Activated CD4-positive, alpha-beta T cell treated with anti-CD3 and anti-CD28 coated beads, Interleukin-2, Interleukin-6, amounts not matched to agents 100 ng/mL and 50 ng/mL, durations not matched to agents 16 hours and 8 hours (primary cell): ENCODE data around the gene CBLC.

Experiments
- DNase-seq: peaks from one replicate; pipeline ENCODE4 v3.0.0-alpha.2; 2020

Gene CBLC, protein sequence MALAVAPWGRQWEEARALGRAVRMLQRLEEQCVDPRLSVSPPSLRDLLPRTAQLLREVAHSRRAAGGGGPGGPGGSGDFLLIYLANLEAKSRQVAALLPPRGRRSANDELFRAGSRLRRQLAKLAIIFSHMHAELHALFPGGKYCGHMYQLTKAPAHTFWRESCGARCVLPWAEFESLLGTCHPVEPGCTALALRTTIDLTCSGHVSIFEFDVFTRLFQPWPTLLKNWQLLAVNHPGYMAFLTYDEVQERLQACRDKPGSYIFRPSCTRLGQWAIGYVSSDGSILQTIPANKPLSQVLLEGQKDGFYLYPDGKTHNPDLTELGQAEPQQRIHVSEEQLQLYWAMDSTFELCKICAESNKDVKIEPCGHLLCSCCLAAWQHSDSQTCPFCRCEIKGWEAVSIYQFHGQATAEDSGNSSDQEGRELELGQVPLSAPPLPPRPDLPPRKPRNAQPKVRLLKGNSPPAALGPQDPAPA

DNA sequence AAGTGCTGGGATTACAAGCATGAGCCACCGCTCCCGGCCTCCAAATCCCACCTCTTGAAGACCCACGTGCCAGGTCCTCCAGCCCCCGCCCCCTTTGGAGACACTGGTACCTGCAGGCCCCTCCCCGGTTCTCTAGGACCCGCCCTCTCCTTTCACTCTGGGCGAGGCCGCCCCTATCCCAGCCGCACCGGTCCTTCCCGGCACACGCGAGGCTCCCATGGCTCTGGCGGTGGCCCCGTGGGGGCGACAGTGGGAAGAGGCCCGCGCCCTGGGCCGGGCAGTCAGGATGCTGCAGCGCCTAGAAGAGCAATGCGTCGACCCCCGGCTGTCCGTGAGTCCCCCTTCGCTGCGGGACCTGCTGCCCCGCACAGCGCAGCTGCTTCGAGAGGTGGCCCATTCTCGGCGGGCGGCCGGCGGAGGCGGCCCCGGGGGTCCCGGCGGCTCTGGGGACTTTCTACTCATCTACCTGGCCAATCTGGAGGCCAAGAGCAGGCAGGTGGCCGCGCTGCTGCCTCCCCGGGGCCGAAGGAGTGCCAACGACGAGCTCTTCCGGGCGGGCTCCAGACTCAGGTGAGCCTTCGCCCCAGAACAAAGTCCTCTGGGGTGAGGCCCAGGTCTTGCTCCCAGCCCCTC, at the start of gene CBLC:
TSS of gene CBLC (plus strand) at position 176 of the 633 bp plus-strand sequence. CDS start at position 218, 42 bp downstream.
- DNase-seq: no peak

DNA sequence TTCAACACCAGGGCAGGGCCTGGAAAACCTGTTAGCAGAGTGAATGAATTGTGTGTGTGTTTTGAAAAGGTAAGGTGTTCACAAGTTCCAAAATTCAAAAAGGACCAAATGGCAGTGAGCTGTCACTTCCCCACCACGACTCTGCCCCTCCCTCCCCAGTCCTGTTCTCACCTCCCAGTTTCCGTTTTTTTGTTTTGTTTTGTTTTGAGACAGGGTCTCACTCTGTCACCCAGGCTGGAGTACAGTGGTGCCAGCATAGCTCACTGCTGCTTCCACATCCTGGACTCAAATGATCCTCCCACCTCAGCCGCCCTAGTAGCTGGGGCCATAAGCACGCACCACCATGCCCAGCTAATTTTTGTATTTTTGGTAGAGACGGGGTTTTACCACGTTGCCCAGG, 49.5 kb upstream of the CBLC start:
- peak; percentile 33 for DNase-seq

DNA sequence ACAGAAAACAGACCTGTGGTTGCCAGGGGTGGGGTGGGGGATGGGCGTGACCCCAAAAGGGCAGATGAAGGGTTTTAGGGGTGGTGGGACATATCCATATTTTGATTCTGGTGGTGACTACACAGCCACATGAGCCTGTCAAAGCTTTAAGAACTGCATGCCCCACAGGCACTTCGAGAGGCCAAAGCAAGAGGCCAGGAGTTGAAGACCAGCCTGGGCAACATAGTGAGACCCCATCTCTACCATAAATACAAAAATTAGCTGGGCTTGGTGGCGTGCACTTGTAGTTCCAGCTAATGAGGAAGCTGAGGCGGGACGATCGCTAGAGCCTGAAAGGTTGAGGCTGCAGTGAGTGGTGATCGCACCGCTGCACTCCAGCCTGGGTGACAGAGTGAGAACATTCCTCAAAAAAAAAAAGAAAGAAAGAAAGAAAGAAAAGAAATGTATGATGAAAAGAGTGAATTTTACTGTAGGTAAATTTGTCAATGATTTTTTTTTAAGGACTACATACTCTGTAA, 48.1 kb upstream of the CBLC start:
- no peak for DNase-seq

DNA sequence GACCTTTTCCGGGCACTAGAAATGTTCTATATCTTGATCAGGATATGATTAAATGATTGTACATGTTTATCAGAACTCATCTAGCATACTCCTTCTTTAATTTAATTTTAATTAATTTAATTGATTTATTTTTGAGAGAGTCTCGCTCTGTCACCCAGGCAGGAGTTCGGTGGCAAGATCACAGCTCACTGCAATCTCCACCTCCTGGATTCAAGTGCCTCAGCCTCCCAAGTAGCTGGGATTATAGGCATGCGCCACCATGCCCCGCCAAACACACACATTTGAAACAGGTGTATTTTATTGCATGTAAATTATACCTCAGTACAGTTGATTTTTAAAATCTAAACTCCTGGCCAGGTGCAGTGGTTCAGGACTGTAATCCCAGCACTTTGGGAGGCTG, 46.6 kb upstream of the CBLC start:
- DNase-seq: no peak

DNA sequence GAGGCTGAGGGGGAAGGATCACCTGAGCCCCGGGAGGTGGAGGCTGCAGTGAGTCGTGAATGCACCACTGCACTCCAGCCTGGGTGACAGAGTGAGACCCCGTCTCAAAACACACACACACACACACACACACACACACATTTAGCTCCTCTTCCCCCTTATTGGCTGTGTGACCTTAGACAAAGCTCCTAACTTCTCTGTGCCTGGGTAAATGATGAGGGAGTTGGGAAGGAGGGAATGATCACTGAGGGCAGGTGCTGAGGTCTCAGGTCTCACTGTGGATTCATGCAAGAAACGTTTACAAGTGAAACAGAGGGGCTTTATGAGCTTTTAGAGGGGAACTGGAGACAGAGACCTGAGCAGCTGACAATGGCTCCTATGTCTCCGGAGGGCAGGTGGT, 46.1 kb upstream of the CBLC start:
- DNase-seq: no peak

DNA sequence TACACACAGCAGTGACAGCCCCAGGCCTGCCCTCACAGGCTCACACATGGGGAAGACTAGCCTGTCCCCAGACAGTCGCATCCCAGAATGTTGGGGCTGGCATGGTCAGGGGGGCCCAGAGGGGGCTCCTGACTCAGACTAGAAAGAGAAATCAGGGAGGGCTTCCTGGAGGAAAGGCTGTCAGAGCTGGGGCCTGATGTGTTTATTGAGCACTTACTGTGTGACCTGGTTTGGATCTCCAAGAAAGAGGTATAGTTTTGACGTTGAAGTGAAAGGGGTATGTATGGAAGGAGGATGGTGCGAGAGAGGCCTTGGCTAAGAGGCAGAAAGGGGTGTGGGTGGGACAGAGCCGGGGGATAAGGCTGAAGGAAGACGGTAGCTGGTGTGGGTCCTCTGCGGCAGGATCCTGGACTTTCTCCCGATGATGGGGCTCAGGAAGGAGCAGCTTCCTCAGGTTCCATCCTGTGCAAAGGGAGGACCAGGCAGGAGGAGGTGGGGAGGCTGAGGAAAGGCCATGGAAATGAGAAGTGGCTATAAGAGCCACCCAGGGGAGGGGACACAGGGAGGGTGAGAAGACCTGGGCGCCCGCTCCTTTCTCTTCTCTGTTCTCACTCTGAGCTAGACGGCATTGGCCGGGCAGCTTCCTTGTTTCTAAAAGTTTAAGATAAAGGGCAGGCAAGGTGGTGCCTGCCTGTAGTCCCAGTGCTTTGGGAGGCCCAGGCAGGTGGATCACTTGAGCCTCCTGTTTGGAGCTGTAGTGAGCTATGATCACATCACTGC, 45.3 kb upstream of the CBLC start:
- no peak for DNase-seq

DNA sequence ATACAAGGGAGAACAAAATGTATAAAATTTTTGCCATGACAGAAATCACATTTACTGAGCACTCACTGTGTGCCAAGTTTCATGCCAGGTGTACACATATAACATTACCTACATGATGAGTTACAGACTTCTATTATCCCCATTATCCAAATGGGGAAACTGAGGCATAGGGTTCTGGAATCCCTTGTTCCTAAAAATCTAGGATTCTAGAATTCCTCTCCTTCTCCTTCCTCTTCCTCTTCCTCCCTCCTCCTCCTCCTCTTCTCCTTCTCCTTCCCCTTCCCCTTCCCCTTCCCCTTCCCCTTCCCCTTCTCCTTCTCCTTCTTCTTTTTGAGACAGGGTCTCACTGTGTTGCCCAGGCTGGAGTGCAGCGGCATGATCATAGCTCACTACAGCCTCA, 43.3 kb upstream of the CBLC start:
- DNase-seq: no peak

DNA sequence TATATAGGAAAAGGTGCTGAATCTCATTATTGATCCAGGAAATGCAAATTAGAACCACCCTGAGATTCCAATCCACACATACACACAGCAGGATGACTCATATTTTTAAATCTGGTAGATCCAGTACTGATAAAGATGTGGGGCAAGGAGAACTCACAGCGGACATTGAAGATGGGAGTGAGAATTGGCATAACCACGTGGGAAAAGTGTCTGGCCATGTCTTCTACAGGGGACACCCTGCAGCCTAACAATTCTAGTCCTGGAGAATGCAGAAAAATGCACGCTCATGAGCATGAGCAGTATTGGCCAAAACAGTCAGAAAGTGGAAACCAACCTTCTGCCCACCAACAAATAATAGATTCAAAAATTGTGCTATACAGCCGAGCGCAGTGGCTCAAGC, 42.7 kb upstream of the CBLC start:
- DNase-seq: no peak

DNA sequence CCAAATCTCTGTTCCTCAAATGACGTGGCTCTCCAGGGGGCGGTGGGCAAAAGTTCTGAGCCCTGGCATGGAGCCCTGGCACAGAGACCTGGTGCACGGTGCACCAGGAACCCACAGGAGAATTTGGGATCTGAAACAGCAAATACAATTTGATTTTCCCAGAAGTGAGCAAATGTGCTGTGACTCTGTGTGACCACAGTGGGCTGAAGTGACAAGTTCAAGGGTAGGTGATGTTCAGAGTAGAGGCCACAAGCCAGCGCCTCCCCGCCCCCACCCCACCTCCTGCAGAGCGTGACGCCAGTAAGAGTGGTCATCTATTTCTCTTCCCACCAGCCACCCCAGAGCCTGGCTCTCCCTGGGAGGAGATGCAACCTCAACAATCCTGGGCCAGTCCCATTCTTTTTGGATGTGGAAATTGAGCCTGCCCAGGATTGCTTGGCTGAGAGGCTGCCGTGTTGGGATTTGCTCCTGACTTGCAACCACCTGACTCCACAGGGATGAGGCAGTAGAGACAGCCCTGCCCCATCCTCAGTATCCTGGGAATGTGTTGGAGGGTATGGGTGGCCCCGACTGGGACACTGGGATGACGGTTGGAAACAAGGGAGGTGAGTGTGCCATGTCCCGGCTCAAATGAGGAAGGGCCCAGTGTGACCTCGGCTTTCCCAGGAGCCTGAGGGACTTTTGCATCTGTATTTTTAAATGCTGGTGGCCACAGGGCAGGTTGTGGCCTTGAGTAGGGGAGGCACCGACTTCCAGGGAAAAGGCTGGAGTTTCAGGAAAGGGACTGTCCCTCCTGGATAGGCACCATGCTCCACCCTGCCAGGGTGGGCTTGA, 40.2 kb upstream of the CBLC start:
- no peak for DNase-seq

DNA sequence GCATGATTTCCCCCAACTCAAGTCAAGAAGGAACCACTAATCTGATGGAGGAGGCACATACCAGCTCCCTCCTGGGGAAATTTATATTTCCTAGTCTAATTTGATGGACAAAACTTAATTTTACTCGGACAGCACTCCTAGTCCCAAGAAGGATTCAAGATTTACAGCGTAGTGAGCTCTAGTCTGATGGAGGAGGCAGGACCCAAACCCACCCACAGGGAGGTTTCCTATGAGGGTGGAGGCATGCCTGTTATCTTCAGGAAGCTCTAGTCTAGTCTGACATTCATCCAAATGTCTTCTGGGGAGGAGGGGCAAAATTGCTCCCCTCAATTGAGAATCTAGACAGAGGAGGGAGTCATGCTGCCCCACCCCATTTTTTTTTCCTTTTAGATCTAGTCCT, 39.6 kb upstream of the CBLC start:
- DNase-seq: no peak

DNA sequence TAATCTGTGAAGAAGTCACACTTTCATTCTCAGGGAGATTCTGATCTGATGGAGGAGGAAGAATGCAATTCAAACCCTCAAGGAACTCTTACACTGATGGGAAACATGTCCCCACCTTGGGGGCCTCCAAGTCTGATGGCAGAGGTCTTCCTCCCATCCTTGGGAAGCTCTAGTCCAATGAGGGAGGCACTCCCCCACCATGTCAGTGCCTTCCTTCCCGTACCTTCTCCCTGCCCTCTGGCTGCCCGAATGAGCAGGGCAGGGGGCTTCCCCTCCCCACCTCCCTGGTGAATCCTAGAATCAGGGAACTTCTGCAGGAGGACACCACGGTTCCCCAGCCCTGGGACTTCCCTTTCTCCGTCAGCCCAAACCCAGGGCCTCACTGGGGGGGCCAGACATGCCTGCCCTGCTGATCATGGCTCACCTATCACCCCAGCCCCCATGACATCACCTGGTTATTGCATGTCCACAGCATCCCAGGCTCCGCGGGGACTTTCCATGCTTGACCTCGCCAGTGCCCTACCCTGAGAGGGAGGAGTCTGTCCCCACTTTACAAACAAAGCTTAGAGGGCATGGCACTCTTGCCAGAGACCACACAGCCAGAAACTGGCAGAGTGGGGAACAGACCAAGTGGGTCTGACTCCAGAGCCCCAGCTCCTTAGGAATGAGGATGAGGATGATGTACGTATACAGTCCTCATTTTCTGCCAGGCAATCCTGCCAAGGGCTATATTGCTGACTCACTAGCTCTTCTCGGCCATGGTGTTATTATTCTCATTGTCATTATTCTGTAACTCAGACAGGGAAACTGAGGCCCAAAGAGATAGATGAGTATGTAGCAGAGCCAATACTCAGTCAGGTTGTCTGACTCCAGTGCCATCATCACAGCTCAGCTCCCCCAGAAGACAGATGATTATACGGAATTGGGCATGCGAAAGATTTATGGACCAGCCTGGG, 38.8 kb upstream of the CBLC start:
- DNase-seq: no peak

DNA sequence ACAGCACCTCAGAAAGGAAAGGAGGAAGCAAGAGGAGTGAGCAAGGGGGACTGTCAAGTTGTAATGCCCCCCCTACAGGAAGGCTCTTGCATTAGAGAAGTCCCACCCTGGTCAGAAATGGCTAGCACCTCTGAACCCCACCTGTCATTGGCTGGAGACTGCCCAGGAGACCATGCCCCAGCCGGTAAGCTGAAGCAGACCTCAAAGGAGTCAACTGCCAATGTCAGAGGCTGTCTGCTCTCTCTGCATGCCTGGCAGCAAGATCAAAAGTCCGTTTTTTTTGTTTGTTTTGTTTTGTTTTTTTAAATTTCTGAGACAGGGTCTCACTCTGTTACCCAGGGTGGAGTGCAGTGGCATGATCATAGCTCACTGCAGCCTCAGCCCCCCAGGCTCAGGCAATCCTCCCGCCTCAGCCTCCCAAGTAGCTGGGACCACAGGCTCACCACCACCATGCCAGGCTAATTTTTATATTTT, 37.3 kb upstream of the CBLC start:
- no peak for DNase-seq

DNA sequence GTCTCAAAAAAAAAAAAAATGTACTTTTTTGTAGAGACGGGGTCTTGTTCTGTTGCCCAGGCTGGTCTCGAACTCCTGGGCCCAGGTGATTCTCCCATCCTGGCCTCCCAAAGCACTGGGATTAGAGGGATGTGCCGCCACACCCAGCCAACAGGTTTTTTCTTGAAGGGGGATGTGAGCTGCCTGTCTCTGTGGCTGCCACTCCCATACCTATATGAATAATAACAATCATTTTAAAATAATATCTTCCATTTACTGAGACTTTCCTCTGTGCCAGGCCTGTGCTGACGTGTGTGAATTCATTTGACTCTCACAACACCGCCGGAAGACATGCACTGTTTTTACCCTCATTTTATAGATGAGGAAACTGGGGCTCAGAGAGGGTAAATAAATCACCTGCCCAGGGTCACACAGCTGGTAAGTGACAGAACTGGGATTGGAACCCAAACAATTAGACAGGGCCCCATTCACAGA, 36.4 kb upstream of the CBLC start:
- no peak for DNase-seq

DNA sequence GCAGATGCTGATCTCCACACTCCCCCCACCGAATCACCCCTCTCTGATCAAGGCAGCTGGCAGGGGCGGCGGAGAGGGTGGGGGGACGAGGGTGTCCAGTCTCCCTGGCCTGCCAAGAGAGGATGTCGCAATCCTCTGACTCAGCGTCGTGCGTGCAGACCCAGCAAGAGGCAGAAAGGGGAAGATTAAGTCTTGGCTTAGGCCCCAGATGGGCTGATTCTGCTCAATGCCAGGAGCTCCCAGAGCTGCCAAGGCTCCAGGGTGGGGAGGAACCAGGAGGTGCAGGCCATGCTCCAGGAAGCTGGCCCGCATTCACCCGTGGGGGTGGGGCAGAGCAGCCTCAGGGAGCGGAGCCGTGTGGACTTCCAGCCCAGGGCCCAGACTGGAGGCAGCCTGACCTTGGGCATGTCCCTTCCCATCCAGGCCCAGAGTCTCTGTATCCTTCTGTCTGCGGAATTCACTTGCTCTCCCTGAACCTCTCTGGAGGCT, 35.8 kb upstream of the CBLC start:
- DNase-seq: peak; percentile 57

DNA sequence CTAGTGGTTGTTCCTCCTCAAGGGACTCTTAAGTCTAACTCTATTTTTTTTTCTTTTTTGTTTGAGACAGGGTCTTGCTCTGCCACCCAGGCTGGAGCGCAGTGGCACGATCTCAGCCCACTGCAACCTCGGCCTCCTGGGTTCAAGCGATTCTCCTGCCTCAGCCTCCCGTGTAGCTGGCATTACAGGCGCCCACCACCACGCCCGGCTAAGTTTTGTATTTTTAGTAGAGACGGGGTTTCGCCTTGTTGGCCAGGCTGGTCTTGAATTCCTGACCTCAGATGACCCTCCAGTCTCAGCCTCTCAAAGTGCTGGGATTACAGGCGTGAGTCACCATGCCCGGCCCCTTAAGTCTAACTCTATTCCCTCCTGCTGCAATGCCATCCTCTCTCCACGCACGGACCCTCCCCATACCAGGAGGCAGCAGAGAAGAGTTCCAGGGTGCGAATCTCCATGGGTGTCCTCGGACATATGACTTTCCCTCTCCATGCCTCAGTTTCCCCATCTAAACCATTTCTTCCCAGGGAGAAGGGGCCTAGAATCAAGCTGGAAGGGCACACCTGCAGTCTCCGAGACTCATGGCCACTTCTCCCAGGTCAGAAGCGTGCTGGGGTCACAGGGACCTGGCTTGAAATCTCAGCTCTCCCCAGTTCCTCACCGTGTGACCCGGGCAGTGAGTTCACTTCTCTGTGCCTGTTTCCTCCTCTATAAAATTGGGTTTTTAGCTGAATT, 35.2 kb upstream of the CBLC start:
- DNase-seq: no peak

DNA sequence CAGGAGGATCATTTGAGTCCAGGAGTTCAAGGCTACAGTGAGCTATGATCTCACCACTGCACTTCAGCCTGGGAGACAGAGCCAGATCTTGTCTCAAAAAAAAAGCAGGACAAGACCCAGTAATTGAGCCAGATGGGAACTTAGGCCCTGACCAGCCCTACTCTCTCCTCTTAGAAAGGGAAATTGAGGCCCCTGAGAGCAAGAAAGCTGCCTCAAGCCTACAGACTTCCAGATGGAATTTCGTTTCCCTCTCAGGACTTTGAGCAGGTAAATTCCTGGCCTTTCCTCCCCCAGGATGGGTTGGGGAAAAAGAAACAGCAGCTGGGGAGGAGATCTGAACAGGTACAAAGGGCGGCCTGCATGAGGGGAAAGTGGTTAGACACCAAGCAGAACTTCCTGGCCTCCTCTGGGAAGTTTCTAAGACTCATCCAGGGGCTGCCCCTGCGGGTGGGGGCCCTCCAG, 32.8 kb upstream of the CBLC start:
- no peak for DNase-seq

DNA sequence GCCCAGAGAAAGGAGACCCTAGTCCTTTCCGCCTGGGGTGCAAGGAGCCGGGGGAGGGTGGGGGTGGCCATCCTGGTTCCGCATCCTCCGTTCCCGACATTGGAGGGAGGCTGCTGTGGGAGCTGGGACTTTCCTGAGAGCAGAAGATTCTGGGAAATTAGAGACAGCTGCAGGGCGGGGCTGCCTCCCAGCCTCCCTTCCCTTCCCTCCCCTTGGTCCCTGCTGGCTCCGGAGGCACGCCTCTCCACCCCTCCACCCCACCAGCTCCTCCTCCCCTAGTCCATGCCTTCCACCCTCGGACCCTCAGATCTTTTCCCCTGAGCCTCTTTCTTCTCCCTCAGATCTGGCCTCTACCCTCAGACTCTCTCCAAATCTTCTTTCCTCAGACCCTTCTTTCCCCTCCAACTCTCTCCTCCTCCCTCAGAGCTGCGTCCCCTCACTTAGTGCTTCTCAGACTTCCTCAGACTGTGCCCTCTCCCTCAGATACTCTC, 32.3 kb upstream of the CBLC start:
- no peak for DNase-seq

DNA sequence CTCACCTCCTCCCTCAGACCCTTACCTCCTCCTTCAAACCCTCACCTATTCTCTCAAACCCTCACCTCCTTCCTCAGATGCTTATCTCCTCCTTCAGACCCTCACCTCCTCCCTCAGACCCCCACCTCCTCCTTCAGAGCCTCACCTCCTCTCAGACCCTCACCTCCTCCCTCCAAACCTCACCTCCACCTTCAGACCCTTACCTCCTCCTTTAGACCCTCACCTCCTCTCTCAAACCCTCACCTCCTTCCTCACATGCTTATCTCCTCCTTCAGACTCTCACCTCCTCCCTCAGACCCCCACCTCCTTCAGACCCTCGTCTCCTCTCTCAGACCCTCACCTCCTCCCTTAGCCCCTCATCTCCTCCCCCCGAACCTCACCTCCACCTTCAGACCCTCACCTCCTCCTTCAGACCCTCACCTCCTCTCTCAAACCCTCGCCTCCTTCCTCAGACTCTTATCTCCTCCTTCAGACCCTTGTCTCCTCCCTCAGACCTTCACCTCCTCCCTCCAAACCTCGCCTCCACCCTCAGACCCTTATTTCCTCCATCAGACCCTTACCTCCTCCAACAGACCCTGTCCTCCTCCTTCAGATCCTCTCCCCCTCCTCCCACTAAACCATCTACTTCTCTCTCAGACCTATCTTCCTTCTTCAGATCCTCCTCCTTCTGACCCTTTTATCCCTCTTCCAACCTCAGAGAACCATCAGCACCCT, 31.6 kb upstream of the CBLC start:
- no peak for DNase-seq

DNA sequence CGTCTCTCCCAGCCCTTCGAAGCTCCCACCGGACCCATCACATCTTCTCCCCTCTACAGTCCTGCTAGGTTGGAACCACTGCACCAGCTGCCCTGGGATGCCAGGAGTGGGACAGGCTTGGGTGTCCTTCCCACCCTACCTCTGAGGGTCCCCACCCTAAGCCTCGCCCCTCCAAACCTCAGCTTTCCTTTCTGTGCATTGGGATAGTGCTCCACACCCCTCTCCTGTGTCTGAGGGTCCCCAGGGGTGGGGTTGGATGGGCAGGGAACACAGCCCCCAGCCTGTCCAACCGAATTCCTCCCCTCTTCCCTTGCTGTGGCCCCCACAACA, 31.1 kb upstream of the CBLC start:
- no peak for DNase-seq
